B cell (primary cell): ENCODE measurements around the gene GPC3. TPM values are rescaled to one million over a fixed set of nuclear protein-coding genes. Genes with fewer than 3 reads are reported as not detected.
"Not testable (repeated sequence)": the region's sequence is repeated elsewhere in the genome, so short reads cannot be mapped to it uniquely, and the experiment has no call there.

ENCODE experiments used
- ATAC-seq: fragments of 200-7000 bp; cut with Tn5 transposase; one replicate; pipeline ENCODE4 v1.10.0; 2021; ENCODE audit warnings: low read depth, mild to moderate bottlenecking, moderate number of reproducible peaks, moderate library complexity
- CTCF ChIA-PET: fragments of 350-600 bp; sonication (Branson Sonifier 250); formaldehyde crosslinking; loops from one replicate; lab custom pipeline; 2021; ENCODE audit warnings: antibody characterized with exemption, inconsistent platforms; lab: Charles Lee
- POLR2A ChIA-PET: fragments of 350-600 bp; sonication (Branson Sonifier 250); formaldehyde crosslinking; loops from one replicate; lab custom pipeline; 2021; ENCODE audit warnings: antibody characterized with exemption; lab: Charles Lee
- DNase-seq: peaks from one replicate; pipeline ENCODE4 v3.0.0; 2013
- H2AFZ ChIP-seq: 2 replicates; pipeline ENCODE4 v1.6.1; 2012; ENCODE audit warnings: mild to moderate bottlenecking, low read depth, low read length; ENCODE audit not compliant: insufficient read depth, poor library complexity, severe bottlenecking
- H3K27ac ChIP-seq, 2 donors: 1 replicate in 1 of 2; 2 replicates in 1 of 2; pipeline ENCODE4 v1.5.1; 2012 to 2013; ENCODE audit warnings: low read length in 2 of 2, mild to moderate bottlenecking in 2 of 2, moderate library complexity in 1 of 2
- H3K27me3 ChIP-seq, 4 experiments: fragments of 200-600 bp in 1 of 4; sonication (generic) in 1 of 4; replicated peaks in 1 of 4; 1 replicate in 2 of 4; 2 replicates in 2 of 4; pipeline versions ENCODE4 v1.6.1 to v1.7.0; 2013 to 2016; ENCODE audit warnings: low read length in 3 of 4, mild to moderate bottlenecking in 2 of 4, mixed read lengths in 1 of 4, moderate library complexity in 1 of 4; ENCODE audit not compliant: insufficient read depth in 4 of 4, control insufficient read depth in 3 of 4; ENCODE audit errors: control extremely low read depth in 1 of 4
- H3K36me3 ChIP-seq, 2 experiments: replicated peaks in 1 of 2; 1 replicate in 1 of 2; 2 replicates in 1 of 2; pipeline versions ENCODE4 v1.6.1 to v1.7.1; 2013; ENCODE audit warnings: low read length in 1 of 2; ENCODE audit not compliant: insufficient read depth in 2 of 2, control insufficient read depth in 1 of 2; ENCODE audit errors: control extremely low read depth in 1 of 2, extremely low read depth in 1 of 2
- H3K4me1 ChIP-seq, 2 donors: fragments of 200-600 bp in 1 of 2; sonication (generic) in 1 of 2; 1 replicate in 1 of 2; 2 replicates in 1 of 2; pipeline versions ENCODE4 v1.5.1 to v1.6.1; 2013 to 2017; ENCODE audit warnings: low read length in 2 of 2; ENCODE audit not compliant: control insufficient read depth in 2 of 2, insufficient read depth in 2 of 2
- H3K4me2 ChIP-seq: replicated peaks from 2 replicates; pipeline ENCODE3; 2012; ENCODE audit warnings: mild to moderate bottlenecking, low read depth, low read length; ENCODE audit not compliant: poor library complexity, severe bottlenecking
- H3K4me3 ChIP-seq, 5 experiments: fragments of 200-600 bp in 1 of 5; sonication (generic) in 1 of 5; 1 replicate in 3 of 5; 2 replicates in 2 of 5; pipeline versions ENCODE4 v1.5.1 to v1.7.0; 2011 to 2016; ENCODE audit warnings: low read length in 4 of 5, mild to moderate bottlenecking in 4 of 5, low read depth in 2 of 5, control low read depth in 1 of 5, moderate library complexity in 1 of 5; ENCODE audit not compliant: insufficient read depth in 1 of 5; ENCODE audit errors: control extremely low read depth in 1 of 5, extremely low read depth in 1 of 5
- H3K79me2 ChIP-seq: fragments of 200-600 bp; sonication (generic); one replicate; pipeline ENCODE4 v1.6.0; 2016; ENCODE audit warnings: low read length; ENCODE audit not compliant: control insufficient read depth, insufficient read depth
- H3K9ac ChIP-seq: fragments of 200-600 bp; sonication (generic); 2 replicates; pipeline ENCODE4 v1.6.1; 2017; ENCODE audit warnings: mild to moderate bottlenecking, low read length, moderate library complexity
- H3K9me3 ChIP-seq, 3 donors: one replicate each; pipeline versions ENCODE4 v1.6.1 to v1.7.1; 2013; ENCODE audit warnings: low read length in 2 of 3; ENCODE audit not compliant: control insufficient read depth in 2 of 3, insufficient read depth in 1 of 3; ENCODE audit errors: control extremely low read depth in 1 of 3
- H4K20me1 ChIP-seq: 2 replicates; pipeline ENCODE4 v1.6.0; 2012; ENCODE audit warnings: mild to moderate bottlenecking, low read length; ENCODE audit not compliant: insufficient read depth, control insufficient read depth, poor library complexity, severe bottlenecking
- H3K27ac Mint-ChIP-seq: one replicate; pipeline ENCODE4 v1.8.0; 2021; ENCODE audit warnings: mixed read lengths
- H3K27me3 Mint-ChIP-seq: one replicate; pipeline ENCODE4 v1.8.0; 2021; ENCODE audit warnings: mixed read lengths
- H3K4me1 Mint-ChIP-seq: one replicate; pipeline ENCODE4 v1.8.0; 2021; ENCODE audit warnings: mixed read lengths
- H3K4me3 Mint-ChIP-seq: one replicate; pipeline ENCODE4 v1.8.0; 2021; ENCODE audit warnings: mixed read lengths
- H3K9me3 Mint-ChIP-seq: one replicate; pipeline ENCODE4 v1.8.0; 2022; ENCODE audit warnings: mixed read lengths; ENCODE audit not compliant: insufficient read depth
- CTCF ChIP-seq: fragments of 200-600 bp; IDR thresholded peaks from one replicate; pipeline ENCODE4 v1.8.0; 2022; ENCODE audit warnings: antibody characterized with exemption, mild to moderate bottlenecking
- EZH2 ChIP-seq: IDR thresholded peaks from 2 replicates; pipeline ENCODE4 v1.6.1; 2012; ENCODE audit warnings: borderline replicate concordance, low read depth, mild to moderate bottlenecking, moderate library complexity, low read length; ENCODE audit not compliant: insufficient read depth, poor library complexity, severe bottlenecking
- WGBS: methylation state at CpG from one replicate; pipeline ENCODE4 v1.1.5; 2013; ENCODE audit warnings: missing lambda C conversion rate; ENCODE audit not compliant: insufficient coverage; 5-methylcytosine and 5-hydroxymethylcytosine counted together
- intact Hi-C: fragments of 100-400 bp; cut with micrococcal nuclease; formaldehyde crosslinking; loops from one replicate; pipeline ENCODE4 v1.10.0; 2022
- polyA plus RNA-seq: library from polyadenylated mRNA; depleted of rRNA; stranded (reverse); fragments of >200 nt; gene quantifications from 2 replicates; pipeline ENCODE4 v1.2.3, GENCODE V29; 2012
- total RNA-seq, 2 donors: library from RNA; stranded (reverse); fragments of 120-200 nt in 1 of 2; gene quantifications; 1 replicate in 1 of 2; 2 replicates in 1 of 2; pipeline versions ENCODE4 v1.2.3 to v1.2.4, GENCODE V29; 2013 to 2022

The GPC3 gene
- total and polyA plus RNA-seq, 2 donors (not counting 1 experiment from before 2014, with no cell fraction given): not detected

GRCh38 chrX:134020910-134021309 is 35.5 kb upstream of the GPC3 start:
- H3K27me3 ChIP-seq: no peaks in the 10 kb centered on the region
- no peak for TF ChIP-seq CTCF
- no peak for TF ChIP-seq EZH2
- intact Hi-C loops: no loop called here
- H3K27ac ChIP-seq: no peak overlapping the region
- CTCF ChIA-PET: no interaction called here
- H3K27ac Mint-ChIP-seq: no peak overlapping the region
- H3K4me3 Mint-ChIP-seq: no peak overlapping the region
- no peaks in the 10 kb centered on the region for H4K20me1 ChIP-seq
- WGBS: no CpG with 5 or more reads among the region's 2 CpGs
- no peak for DNase-seq
- no peak overlapping the region for H3K4me3 ChIP-seq
- POLR2A ChIA-PET: no interaction called here
- H3K4me2 ChIP-seq: no peak overlapping the region
- H3K9me3 ChIP-seq: no peaks in the 10 kb centered on the region
- ATAC-seq: no peak
- H3K4me1 ChIP-seq: no peaks in the 10 kb centered on the region
- H3K79me2 ChIP-seq: no peaks in the 10 kb centered on the region
- no peak overlapping the region for H2AFZ ChIP-seq
- H3K9ac ChIP-seq: no peak overlapping the region
- H3K9me3 Mint-ChIP-seq: no peaks in the 10 kb centered on the region
- H3K36me3 ChIP-seq: no peaks in the 10 kb centered on the region
- peaks cover 8% of the 10 kb centered on the region for H3K27me3 Mint-ChIP-seq
- H3K4me1 Mint-ChIP-seq: no peaks in the 10 kb centered on the region

GRCh38 chrX:134019567-134020206 is 34.3 kb upstream of the GPC3 start:
- no peak overlapping the region for H3K4me3 ChIP-seq
- intact Hi-C loops: no loop called here
- H4K20me1 ChIP-seq: no peaks in the 10 kb centered on the region
- Mint-ChIP-seq H3K4me1 (no peaks in the 10 kb centered on the region), H3K27me3 (peaks cover 8% of the 10 kb centered on the region), H3K9me3 (no peaks in the 10 kb centered on the region), H3K27ac (no peak overlapping the region), H3K4me3 (no peak overlapping the region)
- H3K36me3 ChIP-seq: no peaks in the 10 kb centered on the region
- no CpG with 5 or more reads among the region's 4 CpGs for WGBS
- no peak overlapping the region for H3K9ac ChIP-seq
- ChIA-PET CTCF (no interaction called here), POLR2A (no interaction called here)
- no peak for TF ChIP-seq CTCF
- TF ChIP-seq EZH2: no peak
- no peak overlapping the region for H3K4me2 ChIP-seq
- H3K27me3 ChIP-seq: no peaks in the 10 kb centered on the region
- H3K27ac ChIP-seq: no peak overlapping the region
- no peaks in the 10 kb centered on the region for H3K79me2 ChIP-seq
- no peak for ATAC-seq
- H2AFZ ChIP-seq: no peak overlapping the region
- DNase-seq: no peak
- H3K4me1 ChIP-seq: no peaks in the 10 kb centered on the region
- no peaks in the 10 kb centered on the region for H3K9me3 ChIP-seq

- H3K4me1 ChIP-seq, H3K9me3 ChIP-seq, H3K27ac Mint-ChIP-seq, intact Hi-C loops, H3K36me3 ChIP-seq, H3K4me3 ChIP-seq, H3K79me2 ChIP-seq, H3K4me1 Mint-ChIP-seq, H4K20me1 ChIP-seq, H3K4me3 Mint-ChIP-seq, H3K27me3 ChIP-seq, H3K27me3 Mint-ChIP-seq, DNase-seq, ATAC-seq, H3K27ac ChIP-seq, H2AFZ ChIP-seq, CTCF ChIA-PET, H3K9ac ChIP-seq, H3K4me2 ChIP-seq, H3K9me3 Mint-ChIP-seq, POLR2A ChIA-PET: not testable (repeated sequence)
- WGBS: no CpG with 5 or more reads among the region's 1 CpG
Measured at GRCh38 chrX:134016309-134016708, 30.9 kb upstream of the GPC3 start.
